ENCODE measurements around the gene SDHB. TPM values are rescaled to one million over a fixed set of nuclear protein-coding genes. Genes with fewer than 3 reads are reported as not detected.
A peak's percentile ranks its signal among the peaks of the same experiment; 100 is the strongest.

Gene SDHB
- total and polyA plus RNA-seq, 9 donors = 51.9 to 120 (median 63.1) TPM

- H3K4me1 ChIP-seq (ENCODE audit: insufficient read depth) = peaks cover 1% of the 10 kb centered on the region
- no peak overlapping the region for H3K4me3 ChIP-seq
- H3K36me3 ChIP-seq = no peaks in the 10 kb centered on the region
- WGBS, 3 donors = 51 to 69% (median 61%) methylated on average over 4 of the region's 4 CpGs
- no peak for DNase-seq
- intact Hi-C loops (cut with DNase I) = loop anchor here in 1 of 4 donors (5.0 kb wide), 1 partner anchor 181 kb away; no protein-coding TSS in a partner anchor
- H3K9me3 ChIP-seq = no peaks in the 10 kb centered on the region
- H3K27ac ChIP-seq = no peak overlapping the region
- no peaks in the 10 kb centered on the region for H3K27me3 ChIP-seq
- TF ChIP-seq, protein P1, sequence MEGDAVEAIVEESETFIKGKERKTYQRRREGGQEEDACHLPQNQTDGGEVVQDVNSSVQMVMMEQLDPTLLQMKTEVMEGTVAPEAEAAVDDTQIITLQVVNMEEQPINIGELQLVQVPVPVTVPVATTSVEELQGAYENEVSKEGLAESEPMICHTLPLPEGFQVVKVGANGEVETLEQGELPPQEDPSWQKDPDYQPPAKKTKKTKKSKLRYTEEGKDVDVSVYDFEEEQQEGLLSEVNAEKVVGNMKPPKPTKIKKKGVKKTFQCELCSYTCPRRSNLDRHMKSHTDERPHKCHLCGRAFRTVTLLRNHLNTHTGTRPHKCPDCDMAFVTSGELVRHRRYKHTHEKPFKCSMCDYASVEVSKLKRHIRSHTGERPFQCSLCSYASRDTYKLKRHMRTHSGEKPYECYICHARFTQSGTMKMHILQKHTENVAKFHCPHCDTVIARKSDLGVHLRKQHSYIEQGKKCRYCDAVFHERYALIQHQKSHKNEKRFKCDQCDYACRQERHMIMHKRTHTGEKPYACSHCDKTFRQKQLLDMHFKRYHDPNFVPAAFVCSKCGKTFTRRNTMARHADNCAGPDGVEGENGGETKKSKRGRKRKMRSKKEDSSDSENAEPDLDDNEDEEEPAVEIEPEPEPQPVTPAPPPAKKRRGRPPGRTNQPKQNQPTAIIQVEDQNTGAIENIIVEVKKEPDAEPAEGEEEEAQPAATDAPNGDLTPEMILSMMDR (IDR thresholded peaks at IDR 0.05) = no peak
- TF ChIP-seq POLR2A (IDR thresholded peaks at IDR 0.05) (no peak), EP300 (IDR thresholded peaks at IDR 0.05) (no peak)
Measured at GRCh38 chr1:17056551-17056950, 2.7 kb upstream of the SDHB start.

DNA sequence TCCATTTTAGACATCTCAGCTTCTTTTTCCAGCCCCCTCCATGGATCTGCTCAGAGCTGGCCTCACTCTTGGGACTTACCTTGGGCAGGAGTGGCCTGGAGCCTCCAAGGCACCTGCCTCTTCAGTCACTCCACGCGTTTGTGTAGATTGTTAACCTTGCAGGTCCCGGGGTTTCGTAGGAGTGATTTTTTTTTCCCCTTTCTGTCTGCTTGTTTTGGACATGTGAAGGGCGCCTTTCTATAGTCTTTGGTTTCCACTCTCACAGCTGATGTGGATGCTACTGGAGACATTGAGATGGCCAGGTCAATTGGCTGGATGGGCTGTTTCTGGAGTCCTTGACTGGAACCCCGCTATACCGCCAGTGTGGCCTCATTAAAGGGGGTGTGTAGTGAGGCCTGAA lies 2.0 kb upstream of the SDHB start:
- H3K36me3 ChIP-seq = no peaks in the 10 kb centered on the region
- H3K4me1 ChIP-seq (ENCODE audit: insufficient read depth) = peaks cover 1% of the 10 kb centered on the region
- 91 to 94% (median 94%) methylated on average over 7 of the region's 7 CpGs for WGBS, 3 donors
- H3K27ac ChIP-seq = no peak overlapping the region
- no peak overlapping the region for H3K4me3 ChIP-seq
- no peak for DNase-seq
- intact Hi-C loops (cut with DNase I) = loop anchor here in 1 of 4 donors (5.0 kb wide), 1 partner anchor 182 kb away; no protein-coding TSS in a partner anchor
- TF ChIP-seq POLR2A (IDR thresholded peaks at IDR 0.05) (no peak), EP300 (IDR thresholded peaks at IDR 0.05) (no peak)
- TF ChIP-seq, protein P1 (IDR thresholded peaks at IDR 0.05) = no peak
- H3K9me3 ChIP-seq = no peaks in the 10 kb centered on the region
- no peaks in the 10 kb centered on the region for H3K27me3 ChIP-seq

DNA sequence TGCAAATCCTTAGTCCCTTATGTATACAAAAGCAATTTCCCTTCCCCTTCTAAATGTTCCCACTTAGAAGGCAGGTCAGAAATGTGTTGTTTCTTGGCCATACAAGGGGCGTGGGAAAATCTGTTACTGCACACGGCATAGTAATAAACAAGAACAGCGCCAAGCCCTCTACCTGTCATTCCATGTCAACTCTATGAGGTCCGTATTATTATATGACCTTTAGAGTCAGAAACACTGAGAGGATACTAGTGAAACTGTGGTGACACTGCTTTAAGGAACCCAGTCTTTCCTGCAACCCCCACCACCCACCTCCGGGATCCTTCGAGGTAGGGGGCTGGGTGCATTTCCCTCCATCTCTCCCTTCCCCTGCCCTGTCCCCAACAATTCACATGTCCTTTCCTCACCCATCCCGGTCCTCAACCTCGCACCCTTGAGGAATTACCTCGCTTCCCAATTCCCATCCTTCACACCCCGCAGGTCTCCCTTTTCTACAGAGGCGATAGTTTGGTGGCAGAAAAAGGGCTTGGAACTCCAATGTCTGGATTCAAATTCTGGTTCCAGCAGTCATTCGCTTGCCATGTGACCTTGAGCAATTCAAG lies 647 bp downstream of the SDHB start:
- no peaks in the 10 kb centered on the region for H3K27me3 ChIP-seq
- TF ChIP-seq, protein P1 (IDR thresholded peaks at IDR 0.05) = no peak
- TF ChIP-seq POLR2A (IDR thresholded peaks at IDR 0.05) (no peak), EP300 (IDR thresholded peaks at IDR 0.05) (no peak)
- no peaks in the 10 kb centered on the region for H3K9me3 ChIP-seq
- H3K4me1 ChIP-seq (ENCODE audit: insufficient read depth) = peaks cover 1% of the 10 kb centered on the region
- H3K4me3 ChIP-seq = peak overlapping the region; percentile 68
- peak overlapping the region; percentile 66 to 75 for H3K27ac ChIP-seq
- 5 to 8% (median 7%) methylated on average over 12 of the region's 12 CpGs for WGBS, 3 donors
- no peak for DNase-seq
- intact Hi-C loops (cut with DNase I) = no loop called here
- no peaks in the 10 kb centered on the region for H3K36me3 ChIP-seq

GRCh38 chr1:17052641-17053040 lies 1.2 kb downstream of the SDHB start:
- Histone ChIP-seq H3K27me3 (no peaks in the 10 kb centered on the region), H3K36me3 (no peaks in the 10 kb centered on the region), H3K27ac (no peak overlapping the region), H3K4me3 (no peak overlapping the region), H3K9me3 (no peaks in the 10 kb centered on the region), H3K4me1 (ENCODE audit: insufficient read depth) (peaks cover 1% of the 10 kb centered on the region)
- no peak for DNase-seq
- intact Hi-C loops (cut with DNase I) = no loop called here
- TF ChIP-seq, protein P1 (IDR thresholded peaks at IDR 0.05) = no peak
- TF ChIP-seq POLR2A (IDR thresholded peaks at IDR 0.05) (no peak), EP300 (IDR thresholded peaks at IDR 0.05) (no peak)

Data from ovary (tissue), 9 donors.